ENCODE results near the gene EDEM2.

GRCh38 chr20:35173576-35174192 is 26.5 kb upstream of the EDEM2 start:
- no peak for TF ChIP-seq CTCF (IDR thresholded peaks at IDR 0.05)
- TF ChIP-seq POLR2A (IDR thresholded peaks at IDR 0.05), result no peak
